NB4 (cell line): Measurements from ENCODE around the gene KRTAP9-1.
"Not testable (repeated sequence)": the region's sequence is repeated elsewhere in the genome, so short reads cannot be mapped to it uniquely, and the experiment has no call there.

Experiments
- DNase-seq: peaks from one replicate; pipeline ENCODE4 v3.0.0; 2010; ENCODE audit warnings: low read depth
- H3K4me3 ChIP-seq: one replicate; pipeline ENCODE4 v1.5.1; 2011; ENCODE audit warnings: mild to moderate bottlenecking, low read depth, low read length, moderate library complexity
- MYC ChIP-seq: IDR thresholded peaks from 2 replicates; pipeline ENCODE4 v1.6.1; 2011; ENCODE audit warnings: low read depth, low read length
- POLR2A ChIP-seq: IDR thresholded peaks from 2 replicates; pipeline ENCODE4 v1.6.1; 2011; ENCODE audit warnings: mild to moderate bottlenecking; ENCODE audit not compliant: insufficient read length; ENCODE audit errors: extremely low read depth
- TF ChIP-seq, protein P1 (sequence below): IDR thresholded peaks from 2 replicates; pipeline ENCODE4 v1.6.1; 2011; ENCODE audit warnings: low read depth, low read length
- TF ChIP-seq, protein P2 (sequence below): IDR thresholded peaks from one replicate; pipeline ENCODE4 v1.5.1; 2012; ENCODE audit warnings: low read depth, low read length

Gene KRTAP9-1, protein sequence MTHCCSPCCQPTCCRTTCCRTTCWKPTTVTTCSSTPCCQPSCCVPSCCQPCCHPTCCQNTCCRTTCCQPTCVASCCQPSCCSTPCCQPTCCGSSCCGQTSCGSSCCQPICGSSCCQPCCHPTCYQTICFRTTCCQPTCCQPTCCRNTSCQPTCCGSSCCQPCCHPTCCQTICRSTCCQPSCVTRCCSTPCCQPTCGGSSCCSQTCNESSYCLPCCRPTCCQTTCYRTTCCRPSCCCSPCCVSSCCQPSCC

DNA sequence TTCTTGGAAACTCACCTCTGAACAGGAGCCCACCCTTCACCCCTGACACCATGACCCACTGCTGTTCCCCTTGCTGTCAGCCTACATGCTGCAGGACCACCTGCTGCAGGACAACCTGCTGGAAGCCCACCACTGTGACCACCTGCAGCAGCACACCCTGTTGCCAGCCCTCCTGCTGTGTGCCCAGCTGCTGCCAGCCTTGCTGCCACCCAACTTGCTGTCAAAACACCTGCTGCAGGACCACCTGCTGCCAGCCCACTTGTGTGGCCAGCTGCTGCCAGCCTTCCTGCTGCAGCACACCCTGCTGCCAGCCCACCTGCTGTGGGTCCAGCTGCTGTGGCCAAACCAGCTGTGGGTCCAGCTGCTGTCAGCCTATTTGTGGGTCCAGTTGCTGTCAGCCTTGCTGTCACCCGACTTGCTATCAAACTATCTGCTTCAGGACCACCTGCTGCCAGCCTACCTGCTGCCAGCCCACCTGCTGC is at the start of gene KRTAP9-1:
Gene KRTAP9-1, plus strand, starts transcription at position 51 of the 482 bp plus-strand sequence. Its CDS starts 0 bp downstream, at position 51.
- DNase-seq, H3K4me3 ChIP-seq: not testable (repeated sequence)

DNA sequence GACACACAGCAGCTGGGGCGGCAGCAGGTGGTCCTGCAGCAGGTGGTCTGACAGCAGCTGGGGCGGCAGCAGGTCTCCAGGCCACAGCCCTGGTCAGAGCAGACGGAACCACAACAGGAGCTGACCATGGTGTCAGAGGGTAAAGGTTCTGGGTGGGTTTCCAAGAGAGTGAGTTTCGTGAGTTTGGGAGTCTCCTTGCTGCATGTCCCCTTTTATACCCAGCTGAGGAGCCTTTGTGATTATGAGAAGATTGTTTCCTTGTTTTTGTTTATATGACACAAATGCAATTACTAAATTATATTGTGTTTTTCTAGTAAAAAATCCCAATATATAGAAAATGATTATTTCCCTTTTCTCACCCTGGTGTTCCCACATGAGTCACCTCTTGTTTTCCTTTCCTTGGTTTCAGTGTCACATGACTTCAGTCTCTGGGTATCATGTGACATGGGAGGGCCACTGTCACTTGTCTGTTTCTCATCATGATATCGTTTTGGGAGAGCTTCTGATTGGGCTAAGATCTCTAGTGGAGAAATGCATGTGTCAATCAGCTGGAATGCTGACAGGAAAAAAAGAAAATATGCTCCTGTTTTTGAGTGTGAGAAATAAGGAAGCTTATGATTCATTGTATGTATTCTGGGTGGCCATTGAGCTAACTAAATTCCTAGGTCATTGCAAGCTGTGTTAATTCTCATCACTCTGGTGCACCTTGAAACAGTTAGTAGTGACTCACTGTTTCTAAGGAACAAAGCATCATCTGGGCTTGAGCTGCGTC is 49.1 kb upstream of the KRTAP9-1 start, which contains the start of gene KRTAP4-6:
Gene KRTAP4-6, minus strand, starts transcription at position 185 of the 772 bp plus-strand sequence. Its CDS starts 57 bp downstream, at position 128.
- no peak for TF ChIP-seq MYC
- TF ChIP-seq, protein P1, sequence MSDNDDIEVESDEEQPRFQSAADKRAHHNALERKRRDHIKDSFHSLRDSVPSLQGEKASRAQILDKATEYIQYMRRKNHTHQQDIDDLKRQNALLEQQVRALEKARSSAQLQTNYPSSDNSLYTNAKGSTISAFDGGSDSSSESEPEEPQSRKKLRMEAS: no peak
- TF ChIP-seq, protein P2, sequence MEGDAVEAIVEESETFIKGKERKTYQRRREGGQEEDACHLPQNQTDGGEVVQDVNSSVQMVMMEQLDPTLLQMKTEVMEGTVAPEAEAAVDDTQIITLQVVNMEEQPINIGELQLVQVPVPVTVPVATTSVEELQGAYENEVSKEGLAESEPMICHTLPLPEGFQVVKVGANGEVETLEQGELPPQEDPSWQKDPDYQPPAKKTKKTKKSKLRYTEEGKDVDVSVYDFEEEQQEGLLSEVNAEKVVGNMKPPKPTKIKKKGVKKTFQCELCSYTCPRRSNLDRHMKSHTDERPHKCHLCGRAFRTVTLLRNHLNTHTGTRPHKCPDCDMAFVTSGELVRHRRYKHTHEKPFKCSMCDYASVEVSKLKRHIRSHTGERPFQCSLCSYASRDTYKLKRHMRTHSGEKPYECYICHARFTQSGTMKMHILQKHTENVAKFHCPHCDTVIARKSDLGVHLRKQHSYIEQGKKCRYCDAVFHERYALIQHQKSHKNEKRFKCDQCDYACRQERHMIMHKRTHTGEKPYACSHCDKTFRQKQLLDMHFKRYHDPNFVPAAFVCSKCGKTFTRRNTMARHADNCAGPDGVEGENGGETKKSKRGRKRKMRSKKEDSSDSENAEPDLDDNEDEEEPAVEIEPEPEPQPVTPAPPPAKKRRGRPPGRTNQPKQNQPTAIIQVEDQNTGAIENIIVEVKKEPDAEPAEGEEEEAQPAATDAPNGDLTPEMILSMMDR: no peak
- no peak for TF ChIP-seq POLR2A
- no peak within 1 kb of the TSS for H3K4me3 ChIP-seq
- DNase-seq: no peak

DNA sequence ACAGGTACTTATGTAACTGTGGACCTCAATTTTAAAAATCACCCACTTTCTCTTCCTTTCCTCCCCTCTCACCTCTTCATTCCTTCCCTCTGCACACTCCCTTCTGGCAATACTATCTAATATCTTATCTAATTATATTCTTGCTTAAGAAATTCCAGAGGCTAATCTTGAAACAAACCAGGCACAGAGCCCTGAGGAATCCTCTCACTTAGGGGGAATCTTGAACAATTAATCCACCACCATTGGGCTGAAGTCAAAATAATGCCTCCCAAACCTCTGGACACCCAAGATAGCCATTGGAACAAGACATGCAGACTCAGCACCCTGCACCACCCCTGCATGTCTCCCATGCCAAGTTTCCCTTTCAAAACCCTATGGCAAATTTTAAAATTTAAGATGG is 48.3 kb upstream of the KRTAP9-1 start:
- TF ChIP-seq POLR2A: no peak
- TF ChIP-seq, protein P1: no peak
- TF ChIP-seq MYC: no peak
- TF ChIP-seq, protein P2: no peak
- no peak overlapping the region for H3K4me3 ChIP-seq
- no peak for DNase-seq

DNA sequence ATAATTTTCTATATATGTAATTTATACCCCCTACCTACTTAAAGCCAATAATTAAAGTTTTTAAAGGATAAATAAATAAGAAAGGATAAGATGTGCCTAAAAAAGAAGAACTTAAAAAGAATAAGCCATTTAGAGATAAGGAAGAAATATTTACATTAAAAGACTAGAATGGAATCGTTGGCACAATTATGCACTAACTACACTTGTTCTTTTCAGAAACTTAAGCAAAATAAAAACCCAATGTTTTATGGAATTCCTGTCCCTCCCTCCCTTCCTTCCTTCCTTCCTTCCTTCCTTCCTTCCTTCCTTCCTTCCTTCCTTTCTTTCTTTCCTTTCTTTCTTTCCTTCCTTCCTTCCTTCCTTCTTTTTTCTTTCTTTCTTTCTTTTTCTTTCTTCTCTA is 44.8 kb upstream of the KRTAP9-1 start:
- TF ChIP-seq, protein P2: no peak
- TF ChIP-seq POLR2A (no peak), MYC (no peak)
- TF ChIP-seq, protein P1: no peak
- DNase-seq: no peak
- H3K4me3 ChIP-seq: no peak overlapping the region

DNA sequence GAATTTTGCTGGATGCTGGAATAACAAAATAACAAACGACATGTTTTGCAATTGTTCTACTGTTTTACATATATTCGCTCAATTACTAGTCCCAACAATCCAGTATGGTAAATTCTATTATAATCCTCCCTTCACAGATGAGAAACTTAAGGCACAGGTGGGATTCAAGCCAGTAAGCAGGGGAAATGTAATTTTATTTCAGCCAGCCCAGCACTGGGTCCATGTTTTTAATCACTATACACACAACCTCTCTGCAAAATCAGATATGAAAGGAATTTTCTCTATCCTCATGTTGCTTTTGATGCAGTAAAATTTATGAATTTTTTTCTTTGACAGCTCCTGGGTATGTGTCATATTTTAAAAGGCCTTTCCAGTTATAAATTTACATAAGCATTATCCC is 44.4 kb upstream of the KRTAP9-1 start:
- no peak for TF ChIP-seq MYC
- no peak for TF ChIP-seq POLR2A
- TF ChIP-seq, protein P1: no peak
- TF ChIP-seq, protein P2: no peak
- no peak for DNase-seq
- H3K4me3 ChIP-seq: no peak overlapping the region
